Tibial artery (tissue), 4 donors: ENCODE results near the gene TMEM52.

ENCODE experiments used
- DNase-seq, 2 donors: peaks; one replicate each; pipeline ENCODE4 v3.0.0-alpha.2; 2019
- H3K27ac ChIP-seq, 2 donors: fragments of 200-600 bp; sonication (generic) in 1 of 2; 1 replicate in 1 of 2; 2 replicates in 1 of 2; pipeline ENCODE4 v1.5.1; 2018 to 2019; ENCODE audit warnings: mild to moderate bottlenecking in 1 of 2
- H3K27me3 ChIP-seq, 2 donors: fragments of 200-600 bp; sonication (generic) in 1 of 2; one replicate each; pipeline versions ENCODE4 v1.5.1 to v1.6.0; 2016 to 2019
- H3K36me3 ChIP-seq, 3 donors: fragments of 200-600 bp; sonication (generic) in 2 of 3; one replicate each; pipeline ENCODE4 v1.5.1; 2016 to 2019; ENCODE audit warnings: mild to moderate bottlenecking in 2 of 3
- H3K4me1 ChIP-seq, 4 donors: fragments of 200-600 bp; sonication (generic) in 2 of 4; 1 replicate in 3 of 4; 2 replicates in 1 of 4; pipeline ENCODE4 v1.5.1; 2016 to 2019
- H3K4me3 ChIP-seq, 2 donors: fragments of 200-600 bp; sonication (generic) in 1 of 2; 1 replicate in 1 of 2; 2 replicates in 1 of 2; pipeline ENCODE4 v1.5.1; 2018 to 2019; ENCODE audit warnings: mild to moderate bottlenecking in 2 of 2
- H3K9me3 ChIP-seq, 3 donors: fragments of 200-600 bp; sonication (generic) in 1 of 3; one replicate each; pipeline ENCODE4 v1.5.1; 2016 to 2019
- CTCF ChIP-seq, 2 experiments: fragments of 200-600 bp in 1 of 2; fragments of 450-650 bp in 1 of 2; IDR thresholded peaks; one replicate each; pipeline ENCODE4 v1.5.1; 2017 to 2019; ENCODE audit warnings: antibody characterized with exemption in 2 of 2, mild to moderate bottlenecking in 1 of 2, moderate library complexity in 1 of 2
- intact Hi-C: fragments of 100-400 bp; cut with DNase I; formaldehyde crosslinking; loops from one replicate; pipeline ENCODE4 v1.15.0; 2023; ENCODE audit warnings: low total_unique reads

TMEM52 gene

GRCh38 chr1:1892079-1892762, 26.9 kb downstream of the TMEM52 start:
- H3K9me3 ChIP-seq, result no peaks in the 10 kb centered on the region
- intact Hi-C loops, result loop anchor here (10.0 kb wide), 1 partner anchor 107 kb away; no protein-coding TSS in a partner anchor
- no peak for DNase-seq
- H3K4me3 ChIP-seq, result peak overlapping the region; percentile 90 to 95
- H3K27me3 ChIP-seq, result peaks cover 0 to 13% of the 10 kb centered on the region in 2 donors
- H3K36me3 ChIP-seq, result no peaks in the 10 kb centered on the region
- peaks cover 0 to 54% (median 45%) of the 10 kb centered on the region in 4 donors for H3K4me1 ChIP-seq
- TF ChIP-seq CTCF (IDR thresholded peaks at IDR 0.05), result no peak
- H3K27ac ChIP-seq, result peak overlapping the region; percentile 92 to 96

GRCh38 chr1:1891349-1892078, 27.6 kb downstream of the TMEM52 start:
- no peak for TF ChIP-seq CTCF (IDR thresholded peaks at IDR 0.05)

GRCh38 chr1:1890506-1891348, 28.4 kb downstream of the TMEM52 start, which contains the start of gene GNB1:
Gene GNB1 (minus strand): TSS chr1:1891087. CDS start chr1:1825453, 65,634 bp downstream.
- no peak for TF ChIP-seq CTCF (IDR thresholded peaks at IDR 0.05)
- intact Hi-C loops, result loop anchor here (10.0 kb wide), 1 partner anchor 106 kb away; no protein-coding TSS in a partner anchor
- H3K4me3 ChIP-seq, result peak within 1 kb of the TSS; percentile 90 to 95
- H3K9me3 ChIP-seq, result no peaks in the 10 kb centered on the region
- H3K27ac ChIP-seq, result peak within 1 kb of the TSS; percentile 92 to 96
- H3K36me3 ChIP-seq, result no peaks in the 10 kb centered on the region
- peaks cover 0 to 69% (median 46%) of the 10 kb centered on the region in 4 donors for H3K4me1 ChIP-seq
- H3K27me3 ChIP-seq, result peaks cover 0 to 5% of the 10 kb centered on the region in 2 donors
- DNase-seq, result peak; percentile 80 to 92

More at GRCh38 chr1:1891349-1892078, 27.6 kb downstream of the TMEM52 start:
- Histone ChIP-seq H3K27me3 (peaks cover 0 to 13% of the 10 kb centered on the region in 2 donors), H3K9me3 (no peaks in the 10 kb centered on the region), H3K36me3 (no peaks in the 10 kb centered on the region), H3K4me3 (peak overlapping the region; percentile 90 to 95), H3K4me1 (peaks cover 0 to 62% (median 46%) of the 10 kb centered on the region in 4 donors), H3K27ac (peak overlapping the region; percentile 92 to 96)
- intact Hi-C loops, result loop anchor here (10.0 kb wide), 1 partner anchor 107 kb away; no protein-coding TSS in a partner anchor
- DNase-seq, result peak; percentile 77 to 81

- peak; percentile 69 to 74 for DNase-seq
- Histone ChIP-seq H3K27ac (peak overlapping the region; percentile 92 to 96), H3K27me3 (no peaks in the 10 kb centered on the region), H3K4me3 (peak overlapping the region; percentile 90 to 95), H3K9me3 (no peaks in the 10 kb centered on the region), H3K4me1 (peaks cover 0 to 66% (median 42%) of the 10 kb centered on the region in 4 donors), H3K36me3 (no peaks in the 10 kb centered on the region)
- TF ChIP-seq CTCF (IDR thresholded peaks at IDR 0.05), result no peak
- intact Hi-C loops, result loop anchor here (10.0 kb wide), 1 partner anchor 105 kb away; no protein-coding TSS in a partner anchor
Measured at GRCh38 chr1:1889847-1890505, 29.1 kb downstream of the TMEM52 start.
